Right ventricle myocardium inferior (tissue), 1 donor: ENCODE data around the gene SCYGR5. TPM values are rescaled to one million over a fixed set of nuclear protein-coding genes. Genes with fewer than 3 reads are reported as not detected.
"Not testable (repeated sequence)": the region's sequence is repeated elsewhere in the genome, so short reads cannot be mapped to it uniquely, and the experiment has no call there.

Source experiments
- ATAC-seq: fragments of 200-7000 bp; cut with Tn5 transposase; one replicate; pipeline ENCODE4 v1.9.1; 2020; ENCODE audit warnings: mild to moderate bottlenecking, moderate library complexity
- DNase-seq: peaks from one replicate; pipeline ENCODE4 v3.0.0; 2021; ENCODE audit errors: missing footprints
- intact Hi-C: fragments of 100-400 bp; cut with DNase I; formaldehyde crosslinking; loops from one replicate; pipeline ENCODE4 v1.11.0; 2022
- total RNA-seq: library from RNA; stranded (reverse); fragmentation: NEBNext Ultra II Directional; extraction: Animal tissue kit (Norgen Biotek cat#: 25700); gene quantifications from one replicate; pipeline ENCODE4 v1.2.1, GENCODE V29; 2021
- donor health status: DM: no; HTN: yes; CAD: no; lungs with severe emphysema.

The SCYGR5 gene
- total RNA-seq, 1 donor from 2014 or later, result not detected

DNA sequence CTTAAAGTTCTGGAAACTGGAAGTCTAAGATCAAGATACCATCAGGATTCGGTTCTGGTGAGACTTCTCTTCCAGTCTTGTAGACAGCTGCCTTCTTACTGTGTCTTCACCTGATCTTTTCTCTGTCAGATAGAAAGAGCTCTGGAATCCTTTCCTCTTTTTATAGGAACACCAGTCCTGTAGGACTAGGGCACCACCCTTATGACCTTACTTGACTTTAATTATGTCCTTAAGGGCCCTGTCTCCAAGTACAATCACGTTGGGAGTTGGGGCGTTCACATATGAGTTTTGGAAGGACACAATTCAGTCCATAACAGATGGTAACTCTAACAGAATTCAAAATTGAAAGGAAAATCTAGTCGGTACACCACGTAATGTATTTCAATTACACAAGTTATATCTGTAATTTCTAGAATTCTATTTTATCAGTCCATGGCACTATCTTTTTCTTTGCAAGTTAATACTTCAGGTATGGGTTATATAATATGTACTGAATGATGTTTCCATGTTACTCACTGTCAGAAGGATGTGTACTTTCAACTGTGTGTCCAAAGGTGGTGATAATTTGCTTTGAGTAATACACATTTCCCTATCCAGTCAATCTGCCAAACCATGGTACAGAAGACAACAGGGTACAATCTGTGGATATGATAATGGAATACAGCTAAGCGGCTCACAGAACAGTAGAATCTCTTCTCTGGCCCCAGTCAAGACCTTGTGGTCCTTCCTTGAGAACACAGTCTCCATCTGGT, 1.2 kb upstream of the SCYGR5 start:
- ATAC-seq (no peak), DNase-seq (no peak)
- intact Hi-C loops, result no loop called here

DNA sequence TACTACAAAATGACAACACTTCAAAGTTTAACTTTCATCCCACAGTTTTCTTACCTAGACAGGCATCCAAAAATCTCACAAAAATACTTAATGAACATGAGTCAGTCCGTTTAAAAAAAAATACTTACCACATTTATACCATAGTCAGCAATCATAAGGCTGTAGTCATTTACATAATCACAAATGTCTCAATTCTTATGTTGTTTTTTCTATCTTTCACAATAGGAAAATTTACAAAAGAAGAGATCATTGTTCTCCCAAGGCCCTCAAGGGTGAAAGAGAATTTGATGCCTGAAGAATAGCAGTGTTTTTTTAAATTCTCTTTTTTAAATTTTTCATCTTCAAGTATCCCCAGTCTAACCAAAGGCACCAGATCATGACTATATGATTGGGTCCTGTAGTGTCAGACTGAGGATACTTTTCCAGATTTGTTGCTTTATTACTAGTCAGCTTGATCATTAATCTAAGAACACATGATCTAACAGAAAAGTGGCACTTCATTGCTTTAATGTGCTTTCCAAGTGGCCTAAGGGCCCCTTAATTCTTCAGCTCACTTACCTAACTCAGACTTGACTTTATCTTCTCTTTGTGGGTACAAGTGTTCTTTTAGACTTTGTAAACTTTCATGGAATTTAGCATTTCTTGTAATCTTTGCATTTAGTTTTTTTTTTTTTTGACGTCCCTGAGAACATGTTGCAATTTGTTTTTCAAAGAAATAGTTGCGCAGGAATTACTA, 4.7 kb downstream of the SCYGR5 start:
- no peak for DNase-seq
- no peak for ATAC-seq
- intact Hi-C loops, result no loop called here

DNA sequence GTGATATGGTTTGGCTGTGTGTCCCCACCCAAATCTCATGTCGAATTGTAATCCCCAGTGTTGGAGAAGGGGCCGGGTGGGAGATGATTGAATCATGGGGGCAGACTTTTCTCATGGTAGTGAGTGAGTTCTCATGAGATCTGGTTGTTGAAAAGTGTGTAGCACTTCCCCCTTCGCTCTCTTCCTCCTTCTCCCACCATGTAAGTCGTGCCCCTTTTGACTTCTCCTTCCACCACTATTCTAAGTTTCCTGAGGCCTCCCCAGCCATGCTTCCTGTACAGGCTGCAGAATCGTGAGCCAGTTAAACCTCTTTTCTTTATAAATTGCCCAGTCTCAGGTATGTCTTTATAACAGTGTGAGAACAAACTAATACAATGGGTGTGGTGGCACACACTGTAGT, 7.0 kb downstream of the SCYGR5 start:
- intact Hi-C loops, ATAC-seq, DNase-seq: not testable (repeated sequence)

DNA sequence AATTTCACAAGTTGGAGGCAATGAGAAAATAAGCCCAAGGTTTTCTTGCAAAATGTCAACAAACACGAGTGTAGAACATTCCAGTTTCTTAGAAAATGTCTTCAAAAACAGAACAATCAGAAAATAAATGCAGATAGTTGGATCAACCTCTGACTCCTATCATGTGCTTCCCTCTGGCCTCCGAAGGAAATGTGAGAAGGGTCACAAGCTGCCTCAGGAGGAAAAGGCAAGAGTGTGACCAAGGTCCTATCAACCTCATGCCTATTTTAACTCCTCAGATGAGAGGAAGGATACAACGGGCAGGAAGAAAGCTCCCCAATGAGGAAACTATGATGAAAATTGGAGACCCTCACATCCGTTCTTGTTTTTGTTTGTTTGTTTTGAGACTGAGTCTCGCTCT, 7.9 kb downstream of the SCYGR5 start:
- no peak for DNase-seq
- ATAC-seq, result no peak
- intact Hi-C loops, result no loop called here

DNA sequence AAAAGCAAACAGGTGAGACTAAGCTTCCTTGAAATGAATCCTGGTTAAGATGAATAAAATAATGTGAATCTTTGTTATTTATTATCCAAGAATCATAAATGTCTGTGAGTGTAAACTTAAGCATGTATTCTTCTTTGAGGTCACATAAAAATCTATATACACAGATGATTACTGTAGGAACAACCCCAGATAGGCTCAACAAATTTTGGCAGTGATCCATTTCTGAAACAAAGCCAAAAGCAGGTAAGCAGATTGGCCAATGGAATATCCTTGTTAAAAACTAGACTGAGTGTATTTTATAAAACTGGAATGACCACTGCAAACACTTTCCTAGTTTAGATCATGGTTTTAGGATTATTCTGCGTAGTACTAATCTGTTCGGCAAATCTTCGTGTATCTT, 11.3 kb downstream of the SCYGR5 start:
- no peak for ATAC-seq
- intact Hi-C loops, result no loop called here
- DNase-seq, result no peak

DNA sequence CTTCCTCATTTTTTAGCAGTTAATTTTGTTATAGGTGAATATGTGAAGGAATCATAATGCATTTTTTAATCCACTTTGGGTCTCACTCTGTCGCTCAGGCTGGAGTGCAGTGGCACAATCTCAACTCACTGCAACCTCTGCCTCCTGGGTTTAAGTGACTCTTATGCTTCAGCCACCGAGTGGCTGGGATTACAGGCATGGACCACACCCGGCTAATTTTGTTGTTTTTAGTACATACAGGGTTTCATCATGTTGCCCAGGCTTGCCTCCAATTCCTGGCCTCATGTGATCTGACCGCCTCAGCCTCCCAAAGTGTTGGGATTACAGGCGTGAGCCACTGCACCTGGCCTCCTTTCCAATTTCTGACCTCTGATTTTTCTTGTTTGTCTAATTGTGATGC, 17.7 kb downstream of the SCYGR5 start:
- intact Hi-C loops, result no loop called here
- ATAC-seq, result no peak
- no peak for DNase-seq

DNA sequence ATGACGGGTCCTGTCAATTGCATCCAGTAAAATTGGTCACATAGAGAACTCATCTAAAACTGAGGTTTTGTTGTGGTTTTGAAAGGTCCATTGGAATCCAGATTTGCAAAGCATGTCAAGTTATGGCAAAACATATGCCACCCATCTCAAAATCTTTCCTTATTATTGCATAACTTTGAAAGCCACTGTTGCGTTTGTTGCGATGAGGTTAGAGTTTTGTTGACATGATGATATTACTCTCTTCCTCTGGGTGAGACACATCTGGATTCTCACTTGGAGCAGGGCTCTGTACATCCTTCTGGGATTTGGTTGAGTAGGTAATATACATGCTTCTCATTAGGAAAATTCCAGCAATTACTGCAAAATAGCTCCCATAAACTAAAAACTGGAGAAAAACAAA, 20.6 kb downstream of the SCYGR5 start:
- intact Hi-C loops, result no loop called here
- DNase-seq (no peak), ATAC-seq (peak; percentile 73)

DNA sequence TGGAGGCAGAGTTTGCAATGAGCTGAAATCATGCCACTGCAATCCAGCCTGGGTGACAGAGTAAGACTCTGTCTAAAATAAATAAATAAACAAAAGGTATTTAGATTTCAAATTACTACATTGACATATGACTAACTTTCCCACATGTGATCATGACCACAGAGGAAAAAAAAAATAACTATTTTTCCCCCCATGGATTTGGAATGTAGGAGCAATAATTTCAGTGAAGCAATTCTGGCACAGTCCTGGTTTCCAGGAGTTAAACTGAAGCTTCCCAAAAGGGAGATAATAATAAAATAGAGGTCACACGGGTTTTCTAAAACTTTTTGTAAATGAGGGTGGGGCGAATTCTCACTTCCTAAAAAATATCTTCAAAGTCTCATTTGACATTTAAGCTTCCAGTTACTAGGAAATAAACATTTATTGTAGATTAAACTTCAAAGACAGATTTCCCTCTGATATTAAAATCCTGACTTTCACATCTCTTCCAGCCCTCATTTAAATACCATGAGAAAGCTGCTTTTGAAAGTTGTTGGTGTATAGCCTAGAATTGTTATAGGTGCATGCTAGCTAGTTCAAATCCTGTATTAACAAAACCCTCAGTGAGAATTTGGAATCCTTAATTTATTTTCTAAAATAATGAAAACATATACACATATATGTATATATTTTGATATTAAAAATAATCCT, 30.5 kb downstream of the SCYGR5 start:
- intact Hi-C loops, result no loop called here
- DNase-seq, result no peak
- ATAC-seq, result no peak

DNA sequence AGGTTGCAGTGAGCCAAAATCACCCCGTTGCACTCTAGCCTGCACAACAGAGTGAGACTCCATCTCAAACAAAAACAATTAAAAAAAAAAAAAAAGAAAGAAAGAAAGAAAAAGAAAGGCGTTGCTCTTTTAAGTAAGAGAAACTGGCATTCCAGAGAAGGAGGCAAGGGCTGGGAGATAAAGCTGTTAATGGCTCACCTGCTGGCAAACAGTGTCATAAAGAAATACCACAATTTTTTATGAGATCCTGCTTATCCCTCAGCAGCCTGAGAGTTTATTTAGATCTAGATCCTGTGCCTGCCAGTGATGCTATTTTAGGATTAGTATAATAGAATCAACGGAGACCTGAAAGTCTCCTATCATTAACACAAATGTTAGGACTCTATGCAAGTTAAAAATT, 35.0 kb downstream of the SCYGR5 start:
- DNase-seq (no peak), ATAC-seq (no peak)
- intact Hi-C loops, result no loop called here

DNA sequence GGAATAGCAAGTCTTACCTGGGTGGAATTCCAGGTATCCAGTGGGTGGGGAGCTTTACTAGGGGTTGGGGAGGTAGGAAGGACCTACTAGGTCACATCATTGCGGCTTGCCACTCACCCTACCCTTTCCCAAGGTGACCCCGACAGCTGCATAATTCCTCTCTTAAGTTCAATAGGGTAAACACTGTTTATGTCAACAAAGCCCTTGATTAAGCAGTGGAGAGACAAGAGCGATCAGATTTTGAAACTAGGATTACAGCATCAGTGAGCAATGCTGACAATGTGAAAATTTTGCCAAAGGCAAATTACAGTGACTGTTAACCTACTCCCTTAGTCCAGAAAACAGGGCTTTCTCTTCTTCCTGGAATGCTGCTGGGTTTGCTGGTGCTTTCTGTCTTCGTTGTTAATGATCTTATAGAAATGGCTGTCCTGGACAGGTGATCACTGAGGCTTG, 36.7 kb downstream of the SCYGR5 start:
- no peak for DNase-seq
- no peak for ATAC-seq
- intact Hi-C loops, result no loop called here

DNA sequence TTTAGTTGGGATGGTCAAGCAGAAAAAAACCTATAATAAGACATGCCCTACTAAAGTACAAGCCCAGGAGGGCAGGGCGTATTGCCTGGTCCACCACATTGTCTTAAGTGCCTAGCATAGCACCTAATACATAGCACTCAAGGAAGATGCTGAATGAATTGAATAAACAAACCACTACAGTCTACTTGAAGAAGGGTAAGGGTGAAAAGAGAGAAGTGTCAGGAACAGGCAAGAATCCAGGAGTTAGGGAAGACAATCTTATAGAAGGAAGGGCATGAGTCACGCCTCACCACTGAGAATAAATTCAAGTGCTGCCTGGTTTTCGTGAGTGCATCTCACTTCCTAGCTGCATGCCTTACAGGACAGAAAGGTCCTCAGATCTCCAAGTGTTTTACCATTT, 37.4 kb downstream of the SCYGR5 start:
- DNase-seq, result no peak
- intact Hi-C loops, result no loop called here
- ATAC-seq, result no peak

DNA sequence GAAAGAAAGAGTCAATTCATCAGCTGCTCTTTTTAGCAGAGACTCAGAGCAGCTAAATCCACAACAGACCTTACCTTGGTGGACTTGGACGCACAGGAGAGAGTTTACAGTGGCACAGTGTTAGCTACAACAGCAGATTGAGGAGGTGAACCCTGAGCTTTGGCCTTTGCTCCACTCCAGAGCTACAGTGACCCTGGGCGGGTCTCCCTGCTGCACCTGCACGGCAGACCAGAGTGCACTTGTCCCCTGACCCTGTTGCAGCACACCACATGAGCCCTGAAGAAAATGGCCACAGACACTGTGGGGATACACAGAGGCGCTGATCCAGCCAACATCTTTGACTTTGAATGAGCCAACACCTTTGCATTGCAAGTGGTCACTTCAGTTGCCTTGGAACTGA, 40.3 kb downstream of the SCYGR5 start:
- ATAC-seq (no peak), DNase-seq (no peak)
- intact Hi-C loops, result no loop called here

DNA sequence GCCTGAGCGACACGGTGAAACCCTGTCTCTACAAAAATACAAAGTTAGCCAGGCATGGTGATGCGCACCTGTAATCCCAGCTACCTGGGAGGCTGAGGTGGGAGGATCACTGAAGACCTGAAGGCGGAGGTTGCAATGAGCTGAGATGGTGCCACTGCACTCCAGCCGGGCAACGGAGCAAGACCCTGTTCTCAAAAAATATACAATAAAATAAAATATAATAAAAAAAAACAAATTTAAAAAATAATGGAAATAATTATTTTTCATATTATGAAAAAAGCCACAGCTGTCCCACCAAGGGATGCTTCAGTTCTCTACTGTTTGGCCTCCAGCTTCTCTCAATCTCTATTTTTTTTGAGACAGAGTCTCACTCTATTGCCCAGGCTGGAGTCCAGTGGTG, 40.8 kb downstream of the SCYGR5 start:
- DNase-seq (no peak), ATAC-seq (no peak)
- intact Hi-C loops, result no loop called here

DNA sequence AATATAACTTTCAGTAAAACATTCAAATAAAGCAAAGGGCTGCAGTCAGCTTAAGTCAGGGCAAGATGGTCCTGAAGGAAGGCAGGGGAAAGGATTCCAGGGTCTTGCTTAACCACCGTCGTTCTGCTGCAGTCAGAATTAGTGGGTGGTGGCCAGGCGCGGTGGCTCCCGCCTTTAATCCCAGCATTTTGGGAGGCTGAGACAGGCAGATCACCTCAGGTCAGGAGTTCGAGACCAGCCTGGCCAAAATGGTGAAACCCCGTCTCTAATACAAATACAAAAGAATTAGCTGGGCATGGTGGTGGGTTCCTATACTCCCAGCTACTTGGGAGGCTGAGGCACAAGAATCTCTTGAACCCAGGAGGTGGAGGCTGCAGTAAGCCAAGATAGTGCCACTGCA, 44.4 kb downstream of the SCYGR5 start:
- DNase-seq (no peak), ATAC-seq (no peak)
- intact Hi-C loops, result no loop called here

DNA sequence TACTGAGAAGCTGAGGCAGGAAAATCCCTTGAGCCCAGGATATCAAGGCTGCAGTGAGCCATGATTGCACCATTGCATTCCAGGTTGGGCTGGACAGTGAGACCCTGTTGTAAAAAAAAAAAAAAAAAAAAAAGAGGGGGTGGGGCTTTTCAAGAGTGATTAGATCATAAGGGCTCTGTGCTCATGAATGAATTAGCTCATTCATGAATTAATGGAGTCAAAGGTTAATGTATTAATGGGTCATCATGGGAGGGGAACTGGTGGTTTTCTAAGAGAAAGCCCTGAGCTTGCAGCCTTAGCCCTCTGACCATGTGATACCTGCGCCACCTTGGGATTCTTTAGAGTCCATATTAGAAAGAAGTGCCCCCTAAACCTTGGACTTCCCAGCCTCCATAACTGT, 46.7 kb downstream of the SCYGR5 start:
- DNase-seq, result no peak
- no peak for ATAC-seq
- intact Hi-C loops, result no loop called here

DNA sequence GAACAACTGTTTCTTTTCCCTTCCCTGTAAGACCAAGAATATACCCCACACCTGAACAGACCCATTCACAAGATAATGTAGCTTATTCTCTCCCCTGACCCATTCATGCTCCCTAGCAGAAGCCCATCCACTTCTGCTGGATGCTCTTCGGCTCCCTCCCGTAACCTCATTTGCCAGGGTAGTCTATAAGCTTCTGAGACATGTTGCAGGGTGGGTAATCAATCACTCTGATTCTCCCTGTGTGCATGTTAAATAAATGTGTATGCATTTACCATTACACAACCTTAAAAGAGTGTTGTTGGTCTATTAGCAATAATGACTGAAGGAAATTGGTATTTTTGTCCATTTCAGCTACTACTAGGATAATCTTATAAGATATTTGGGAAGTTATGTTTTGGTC, 49.9 kb downstream of the SCYGR5 start:
- DNase-seq (no peak), ATAC-seq (no peak)
- intact Hi-C loops, result no loop called here
